Stimulated activated naive CD4-positive, alpha-beta T cell treated with Interleukin-2 at 50 U/mL for 16 hours (primary cell): ENCODE results near the gene KIF18A.
"Not testable (repeated sequence)": the region's sequence is repeated elsewhere in the genome, so short reads cannot be mapped to it uniquely, and the experiment has no call there.

Experiments
- DNase-seq: peaks from one replicate; lab custom pipeline; 2025; lab: John Stamatoyannopoulos, UW

KIF18A gene

GRCh38 chr11:28106353-28107043 is 1.5 kb downstream of the KIF18A start:
- no peak for DNase-seq

DNA sequence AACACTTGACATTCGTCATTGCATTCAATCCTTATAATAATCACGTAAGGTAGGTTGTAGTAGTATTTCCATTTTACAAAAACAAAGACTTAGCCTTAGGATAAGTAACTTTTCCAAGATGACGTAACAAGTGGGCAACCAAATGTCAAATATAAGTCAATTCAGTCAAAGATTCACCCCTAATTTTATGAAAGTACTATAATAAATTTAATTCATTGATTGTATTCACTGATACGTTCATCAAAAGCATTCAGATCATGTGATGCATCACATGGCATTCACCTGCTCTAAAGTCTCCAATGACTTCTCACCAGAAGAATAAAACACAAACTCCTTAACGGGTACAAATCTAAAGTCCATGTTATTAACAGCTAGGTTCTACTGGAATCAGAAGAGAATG is 2.1 kb downstream of the KIF18A start:
- DNase-seq: no peak

DNA sequence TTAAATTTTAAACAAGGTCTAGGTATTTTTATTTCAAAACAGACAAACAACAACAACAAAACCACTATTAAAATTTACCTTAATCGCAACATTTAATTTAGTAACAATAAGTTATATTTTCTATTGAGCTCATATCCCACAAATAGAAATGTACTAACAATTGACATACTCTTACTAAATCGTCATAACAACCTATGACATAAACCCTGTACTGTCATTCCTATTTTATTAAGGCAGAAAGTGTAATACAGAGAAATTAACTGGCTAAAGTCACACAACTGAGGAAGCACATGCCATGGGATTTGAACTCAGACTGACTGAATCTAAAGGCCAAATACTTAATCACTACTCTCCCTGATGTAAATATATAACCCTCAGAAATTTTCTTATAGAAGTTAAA is 3.0 kb downstream of the KIF18A start:
- no peak for DNase-seq

DNA sequence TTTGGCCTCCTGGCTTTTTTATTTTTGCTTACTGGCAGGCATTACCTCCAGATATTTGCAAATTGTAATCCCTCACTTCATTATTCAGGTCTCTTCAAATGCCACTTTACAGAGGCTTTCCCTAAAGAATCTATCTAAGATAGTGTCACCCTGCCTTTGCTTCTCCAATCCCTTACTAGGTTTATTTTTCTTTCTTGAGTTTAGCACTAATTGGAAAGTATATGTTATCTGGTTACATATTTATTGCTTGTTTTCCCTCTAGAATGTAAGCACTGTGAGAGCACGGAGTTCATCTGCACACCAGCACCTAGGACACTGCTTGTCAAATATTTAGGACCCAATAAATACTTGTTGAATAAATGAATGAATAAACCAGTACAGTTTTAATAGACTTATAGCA is 3.5 kb downstream of the KIF18A start:
- DNase-seq: no peak

DNA sequence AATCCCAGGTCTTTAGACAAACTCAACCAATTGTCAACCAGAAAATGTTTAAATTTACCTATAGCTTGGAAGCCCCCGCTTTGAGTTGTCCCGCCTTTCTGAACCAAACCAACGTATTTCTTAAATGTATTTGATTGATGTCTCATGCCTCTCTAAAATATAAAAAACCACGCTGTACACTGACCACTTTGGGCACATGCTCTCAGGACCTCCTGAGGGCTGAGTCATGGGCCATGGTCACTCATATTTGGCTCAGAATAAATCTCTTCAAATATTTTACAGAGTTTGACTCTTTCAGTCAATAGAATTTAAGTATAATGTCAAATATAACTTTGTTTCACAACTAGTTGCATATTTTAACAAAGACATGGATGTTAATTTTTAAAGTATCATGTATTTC is 5.7 kb downstream of the KIF18A start:
- not testable (repeated sequence) for DNase-seq

DNA sequence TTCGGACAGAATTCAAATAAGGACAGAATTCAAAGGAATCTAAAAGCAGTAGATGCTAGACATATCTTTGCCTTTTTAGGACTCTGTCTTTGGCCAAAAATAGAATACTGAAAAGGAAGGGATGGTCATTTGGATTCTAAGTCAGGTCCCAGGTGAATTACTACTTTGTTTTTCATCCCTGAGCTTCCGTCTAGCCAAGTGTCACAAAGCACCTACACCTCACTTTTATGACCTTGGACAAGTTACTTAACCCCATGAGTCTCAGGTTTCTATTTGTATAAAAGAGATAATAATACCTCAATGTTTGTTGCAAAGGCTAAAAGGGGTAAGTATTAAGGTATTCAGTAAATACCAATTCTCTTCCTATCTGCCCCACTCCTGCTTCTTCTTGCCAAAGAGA is 7.3 kb downstream of the KIF18A start:
- DNase-seq: no peak

DNA sequence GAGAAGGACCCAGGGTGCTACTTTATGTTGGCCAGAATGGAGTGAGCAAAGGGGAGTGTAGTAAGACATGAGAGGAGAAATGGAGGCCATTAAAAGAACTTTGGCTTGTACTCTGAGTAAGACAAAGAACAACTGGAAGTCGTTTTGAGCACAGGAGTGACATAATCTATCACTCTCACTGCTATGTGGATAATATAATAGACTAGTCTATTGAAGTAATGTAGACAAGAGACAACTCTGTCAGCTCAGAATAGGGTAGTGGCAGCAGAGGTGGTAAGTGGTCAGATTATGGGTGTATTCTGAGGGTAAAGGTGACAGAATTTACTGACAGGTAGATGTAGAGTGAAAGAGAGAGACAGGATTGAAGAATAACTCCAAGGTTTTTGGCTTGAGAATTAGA is 8.2 kb downstream of the KIF18A start:
- DNase-seq: no peak

- no peak for DNase-seq
Measured at GRCh38 chr11:28098257-28098656, 9.7 kb downstream of the KIF18A start.

DNA sequence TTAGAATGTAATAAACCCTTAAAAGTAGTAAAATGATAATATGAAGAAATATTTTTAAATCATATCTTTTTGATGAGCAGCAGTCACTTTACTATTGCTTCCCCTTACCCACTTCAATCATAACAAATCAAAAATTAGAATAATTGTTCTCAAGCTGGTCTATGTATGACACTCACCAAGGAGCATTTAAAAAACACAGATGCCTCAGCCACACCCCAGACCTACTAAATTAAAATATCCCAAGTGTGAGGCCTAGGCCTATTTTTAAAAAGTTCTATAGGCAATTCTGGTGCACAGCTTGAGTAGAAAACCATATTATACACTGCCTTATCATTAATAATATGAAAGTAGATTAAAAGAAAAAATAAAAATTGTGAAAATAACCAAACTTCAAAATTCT is 15.2 kb downstream of the KIF18A start:
- no peak for DNase-seq

GRCh38 chr11:28090052-28090749 is 17.8 kb downstream of the KIF18A start:
- DNase-seq: no peak

DNA sequence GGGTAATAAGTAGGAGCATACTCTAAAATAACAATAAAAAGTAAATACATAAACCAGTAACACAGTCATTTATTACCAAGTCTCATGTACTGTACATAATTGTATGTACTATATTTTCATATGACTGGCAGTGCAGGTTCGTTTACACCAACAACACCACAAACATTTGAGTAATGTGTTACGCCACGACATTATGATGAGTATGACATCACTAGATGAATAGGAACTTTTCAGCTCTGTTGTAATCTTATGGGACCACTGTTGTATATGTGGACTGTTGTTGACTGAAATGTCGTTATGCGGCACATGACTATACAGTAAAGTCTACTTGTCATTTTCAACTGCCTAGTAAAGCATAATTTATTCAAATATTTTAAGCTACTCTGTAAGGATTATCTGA is 18.6 kb downstream of the KIF18A start:
- DNase-seq: no peak

- not testable (repeated sequence) for DNase-seq
Measured at GRCh38 chr11:28087693-28088092, 20.3 kb downstream of the KIF18A start.

GRCh38 chr11:28087192-28087591 is 20.8 kb downstream of the KIF18A start:
- not testable (repeated sequence) for DNase-seq

GRCh38 chr11:28086569-28086968 is 21.4 kb downstream of the KIF18A start:
- no peak for DNase-seq

DNA sequence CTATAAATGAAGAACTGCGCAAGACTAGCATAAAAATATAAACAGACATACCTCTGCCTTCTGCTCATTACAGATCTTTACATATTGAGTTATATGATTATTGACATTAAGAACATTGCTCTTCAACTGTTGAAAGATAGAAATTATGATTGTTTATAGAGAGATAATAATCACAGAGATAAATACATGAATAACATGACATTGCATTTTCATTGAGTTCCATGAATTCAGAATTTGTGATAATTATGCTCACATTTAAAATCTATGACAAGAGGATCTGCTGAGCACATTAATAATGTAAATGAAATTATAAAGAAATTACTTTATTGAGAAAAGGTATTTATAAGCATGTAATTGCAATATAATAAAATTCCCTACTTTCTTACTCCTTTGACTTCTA is 24.8 kb downstream of the KIF18A start:
- no peak for DNase-seq

DNA sequence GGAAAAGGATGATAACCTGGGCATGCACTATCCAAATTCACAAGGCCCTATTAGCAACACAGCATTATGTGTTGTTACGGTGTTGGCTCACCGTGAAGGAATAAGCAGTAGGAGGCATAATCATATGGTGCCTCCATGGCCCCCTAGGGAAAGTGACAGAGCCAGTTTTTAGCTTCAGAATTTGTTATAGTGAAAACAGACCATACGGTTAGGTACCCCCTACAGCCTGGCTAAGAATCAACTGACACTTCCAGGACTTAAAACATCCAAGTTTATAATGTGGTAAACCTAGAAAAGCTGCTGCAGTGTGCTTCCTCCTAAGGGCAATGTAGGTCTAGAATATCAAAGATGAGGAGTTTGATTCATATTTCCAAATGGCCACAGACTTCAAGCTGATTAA is 30.4 kb downstream of the KIF18A start:
- no peak for DNase-seq

- DNase-seq: no peak
Measured at GRCh38 chr11:28072321-28072720, 35.6 kb downstream of the KIF18A start.

DNA sequence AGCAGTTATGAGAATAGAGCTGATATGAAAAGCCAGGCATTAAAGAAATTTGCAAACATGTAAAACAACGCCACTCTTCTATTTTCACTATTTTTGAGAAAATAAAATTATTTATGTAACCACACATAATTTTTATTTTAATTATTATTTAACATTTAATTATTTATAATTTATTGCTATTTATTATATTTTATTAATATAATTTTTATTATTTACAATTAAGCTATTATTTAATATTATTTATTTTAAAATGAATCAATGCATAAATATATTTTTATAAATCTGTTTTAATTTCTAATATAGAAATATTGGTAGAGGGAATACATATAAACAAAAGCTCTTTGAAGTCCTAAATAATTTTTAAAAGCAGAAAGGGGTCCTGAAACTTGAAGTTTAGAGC is 36.7 kb downstream of the KIF18A start:
- no peak for DNase-seq

GRCh38 chr11:28058333-28058732 is 49.6 kb downstream of the KIF18A start:
- no peak for DNase-seq

GRCh38 chr11:28054821-28055220 is 53.1 kb downstream of the KIF18A start:
- no peak for DNase-seq

- DNase-seq: no peak
Measured at GRCh38 chr11:28049338-28050216, 58.4 kb downstream of the KIF18A start.

- DNase-seq: no peak
Measured at GRCh38 chr11:28048812-28049211, 59.1 kb downstream of the KIF18A start.
